Stimulated activated CD8-positive, alpha-beta memory T cell treated with anti-CD3 and anti-CD28 coated beads, Interleukin-7, amount 100 ng/mL, for 24 hours (primary cell): ENCODE measurements around the gene CFAP92.

Experiments
- DNase-seq: peaks from one replicate; pipeline ENCODE4 v3.0.0-alpha.2; 2020; ENCODE audit warnings: low read depth

CFAP92 gene

GRCh38 chr3:129026728-129027543, 33.1 kb upstream of the CFAP92 start:
- peak; percentile 78 for DNase-seq

- no peak for DNase-seq
Observed at GRCh38 chr3:129025691-129026435, 32.0 kb upstream of the CFAP92 start.

- DNase-seq: no peak
Observed at GRCh38 chr3:129025108-129025507, 31.2 kb upstream of the CFAP92 start.

GRCh38 chr3:129023909-129024308, 30.0 kb upstream of the CFAP92 start:
- no peak for DNase-seq

GRCh38 chr3:129023008-129023358, 29.1 kb upstream of the CFAP92 start:
- DNase-seq: no peak

- no peak for DNase-seq
Observed at GRCh38 chr3:129022114-129023007, 28.5 kb upstream of the CFAP92 start.

GRCh38 chr3:129021140-129021551, 27.3 kb upstream of the CFAP92 start:
- DNase-seq: no peak

- DNase-seq: no peak
Observed at GRCh38 chr3:129020691-129021090, 26.8 kb upstream of the CFAP92 start.

GRCh38 chr3:129019266-129019665, 25.4 kb upstream of the CFAP92 start:
- DNase-seq: no peak

- no peak for DNase-seq
Observed at GRCh38 chr3:129018751-129019150, 24.9 kb upstream of the CFAP92 start.

GRCh38 chr3:129018271-129018670, 24.4 kb upstream of the CFAP92 start:
- DNase-seq: no peak

- DNase-seq: no peak
Observed at GRCh38 chr3:129017484-129017899, 23.6 kb upstream of the CFAP92 start.

- DNase-seq: no peak
Observed at GRCh38 chr3:129016720-129017483, 23.0 kb upstream of the CFAP92 start.

GRCh38 chr3:129016356-129016719, 22.5 kb upstream of the CFAP92 start:
- no peak for DNase-seq

- no peak for DNase-seq
Observed at GRCh38 chr3:129015388-129016105, 21.7 kb upstream of the CFAP92 start.

GRCh38 chr3:129014793-129015345, 21.0 kb upstream of the CFAP92 start:
- DNase-seq: no peak

- DNase-seq: no peak
Observed at GRCh38 chr3:129014148-129014547, 20.3 kb upstream of the CFAP92 start.

- no peak for DNase-seq
Observed at GRCh38 chr3:129013491-129013891, 19.6 kb upstream of the CFAP92 start.

GRCh38 chr3:129010310-129010956, 16.6 kb upstream of the CFAP92 start:
- DNase-seq: no peak

GRCh38 chr3:129009266-129009665, 15.4 kb upstream of the CFAP92 start:
- DNase-seq: no peak
